Measurements from ENCODE around the gene NPAS2.
A peak's percentile ranks its signal among the peaks of the same experiment; 100 is the strongest.

NPAS2 gene

DNA sequence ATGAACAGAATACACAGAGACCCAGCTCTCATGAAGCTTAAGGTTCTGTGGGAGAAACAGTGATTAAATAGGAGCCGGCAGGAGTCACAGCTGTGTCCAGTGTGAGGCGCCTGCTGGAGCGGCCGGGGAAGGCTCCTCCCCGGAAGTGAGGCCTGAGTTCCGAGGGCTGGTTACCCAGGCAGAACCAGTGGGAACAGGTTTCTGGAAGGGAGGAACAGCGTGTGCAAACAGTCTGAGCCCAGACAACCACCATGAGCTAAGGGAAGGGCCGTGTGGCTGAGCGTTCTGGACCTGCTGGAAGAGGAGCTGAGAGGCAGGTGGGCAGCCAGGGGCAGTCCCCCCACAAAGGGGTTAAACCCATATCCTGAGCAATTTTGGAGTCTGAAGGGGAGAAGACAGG lies 26.0 kb upstream of the NPAS2 start:
- DNase-seq (ENCODE audit: low spot score): no peak

DNA sequence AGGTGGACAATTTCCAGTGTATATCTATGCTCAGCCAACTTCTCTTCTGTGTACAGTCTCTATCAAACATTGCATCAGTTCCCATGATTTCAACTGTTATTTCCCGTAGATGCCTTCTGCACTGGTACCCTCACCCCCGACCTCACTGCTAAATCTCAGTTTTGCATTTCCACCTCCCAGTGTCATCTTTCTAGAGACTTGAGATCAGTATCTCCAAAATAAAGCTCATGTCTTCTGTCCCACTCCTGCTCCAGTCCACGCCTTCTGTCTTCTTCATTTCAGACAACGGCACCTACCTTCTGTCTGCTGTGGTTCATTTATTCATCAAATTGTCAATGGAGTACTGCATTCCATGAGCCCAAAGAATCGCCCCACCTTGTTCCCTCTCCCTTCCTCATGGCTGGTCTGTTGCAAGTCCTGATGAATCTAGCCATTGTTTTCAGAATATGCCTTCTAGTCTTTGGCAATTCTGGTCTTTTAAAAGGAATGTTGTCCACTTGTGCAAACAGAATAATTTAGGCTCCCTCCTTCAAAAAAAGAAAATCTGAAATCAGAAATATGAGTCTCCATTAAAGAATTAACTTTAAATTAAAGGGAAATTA lies 23.3 kb upstream of the NPAS2 start:
- DNase-seq (ENCODE audit: low spot score): no peak

- DNase-seq (ENCODE audit: low spot score): no peak
These were observed 20.3 kb upstream of the NPAS2 start for GRCh38 chr2:100799686-100800085.

- DNase-seq (ENCODE audit: low spot score): no peak
These were observed 19.0 kb upstream of the NPAS2 start for GRCh38 chr2:100800915-100801314.

DNA sequence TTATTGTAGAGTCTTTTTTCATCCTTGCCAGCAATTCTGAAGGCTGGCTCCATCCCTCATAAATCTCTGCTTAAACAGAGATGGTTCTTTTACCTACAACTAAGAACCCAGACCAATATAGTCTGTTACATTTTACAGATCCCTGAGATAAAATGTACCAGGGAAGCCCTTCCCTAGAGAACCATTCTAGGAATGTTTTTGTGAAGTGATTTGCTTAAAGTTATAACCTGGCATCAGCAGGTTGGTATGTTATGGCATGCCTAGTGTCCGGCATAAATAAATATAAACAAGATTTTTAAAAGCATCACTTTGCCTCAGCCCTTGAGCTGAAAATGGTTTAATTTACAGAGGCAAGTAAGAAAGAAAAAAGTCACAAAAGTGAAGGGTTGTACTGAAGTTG lies 18.5 kb upstream of the NPAS2 start:
- no peak for DNase-seq (ENCODE audit: low spot score)

DNA sequence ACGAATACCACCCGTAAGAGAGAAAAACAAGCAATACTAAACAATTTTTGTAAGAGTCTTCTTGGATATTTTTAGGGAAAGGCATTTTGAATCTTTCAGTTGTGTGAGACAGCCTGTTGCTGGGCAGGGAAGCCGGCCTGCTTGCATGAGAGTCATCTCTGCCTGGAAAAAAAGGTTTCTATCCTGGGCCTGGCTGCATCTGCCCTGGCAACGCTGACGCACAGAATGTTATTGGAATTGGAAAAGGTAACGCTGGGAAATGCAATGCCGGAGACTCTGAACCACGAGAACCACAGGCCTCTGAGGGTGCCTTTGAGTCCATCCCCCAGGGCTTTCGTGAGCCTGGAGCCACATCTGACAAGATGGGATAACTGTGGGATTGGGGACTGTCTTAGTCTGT lies 17.9 kb upstream of the NPAS2 start:
- DNase-seq (ENCODE audit: low spot score): no peak

DNA sequence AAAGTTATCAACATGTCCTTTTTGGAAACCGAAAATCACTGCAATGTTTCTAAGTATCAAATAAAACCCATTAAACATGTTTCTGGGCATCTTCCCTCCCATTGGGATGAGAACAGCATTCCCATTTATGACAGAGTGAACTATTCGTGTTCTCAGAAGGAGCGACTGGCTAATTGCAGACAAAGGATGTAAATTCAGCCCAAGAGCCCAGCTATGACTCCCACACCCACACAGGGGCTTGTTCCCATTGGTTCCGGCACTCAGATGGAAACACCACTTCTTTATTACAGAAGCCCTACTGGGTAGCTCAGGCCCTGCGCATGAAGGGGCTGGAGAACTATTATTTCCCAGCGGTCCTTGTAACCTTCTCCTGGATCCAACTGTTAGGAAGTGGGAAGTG lies 16.6 kb upstream of the NPAS2 start:
- DNase-seq (ENCODE audit: low spot score): no peak

- DNase-seq (ENCODE audit: low spot score): no peak
These were observed 13.4 kb upstream of the NPAS2 start for GRCh38 chr2:100806550-100806949.

DNA sequence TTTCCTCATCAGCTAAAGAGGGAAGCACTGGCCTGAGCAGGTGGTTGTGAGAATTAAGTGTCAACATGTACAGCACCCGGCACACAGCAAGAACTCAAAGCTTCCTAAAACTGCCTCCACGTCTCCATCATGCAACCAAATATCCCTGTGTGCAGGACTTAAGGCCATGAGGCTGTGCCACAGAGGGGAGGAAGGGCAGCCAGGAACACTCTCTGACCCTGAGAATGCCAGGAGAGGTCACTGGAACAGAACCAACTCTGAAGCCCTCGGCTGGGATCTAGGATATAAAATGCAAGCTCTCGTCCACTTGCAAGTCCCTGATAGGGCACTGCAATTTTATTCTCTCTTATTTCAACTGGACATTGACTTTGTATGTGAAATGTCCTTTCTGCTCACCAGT lies 12.2 kb upstream of the NPAS2 start:
- DNase-seq (ENCODE audit: low spot score): no peak

DNA sequence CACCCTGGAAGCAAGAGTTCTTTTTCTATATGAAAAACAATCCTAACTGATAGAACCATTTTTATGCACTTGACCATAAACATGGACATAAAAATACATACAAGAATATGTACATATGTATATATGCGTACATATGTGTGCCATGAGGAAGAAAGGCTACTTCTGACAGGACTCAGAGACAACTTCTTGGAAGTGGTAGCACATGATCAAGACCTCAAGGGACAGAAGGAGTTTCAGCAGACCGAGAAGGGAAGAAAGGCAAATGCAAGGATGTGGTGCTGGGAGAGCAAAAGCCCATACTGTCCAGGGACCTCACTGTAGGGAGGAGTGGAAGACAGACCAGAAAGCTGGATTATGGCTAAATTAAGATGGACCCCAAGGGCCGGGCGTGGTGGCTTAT lies 11.4 kb upstream of the NPAS2 start:
- DNase-seq (ENCODE audit: low spot score): no peak

- no peak for DNase-seq (ENCODE audit: low spot score)
These were observed 10.4 kb upstream of the NPAS2 start for GRCh38 chr2:100809506-100809905.

DNA sequence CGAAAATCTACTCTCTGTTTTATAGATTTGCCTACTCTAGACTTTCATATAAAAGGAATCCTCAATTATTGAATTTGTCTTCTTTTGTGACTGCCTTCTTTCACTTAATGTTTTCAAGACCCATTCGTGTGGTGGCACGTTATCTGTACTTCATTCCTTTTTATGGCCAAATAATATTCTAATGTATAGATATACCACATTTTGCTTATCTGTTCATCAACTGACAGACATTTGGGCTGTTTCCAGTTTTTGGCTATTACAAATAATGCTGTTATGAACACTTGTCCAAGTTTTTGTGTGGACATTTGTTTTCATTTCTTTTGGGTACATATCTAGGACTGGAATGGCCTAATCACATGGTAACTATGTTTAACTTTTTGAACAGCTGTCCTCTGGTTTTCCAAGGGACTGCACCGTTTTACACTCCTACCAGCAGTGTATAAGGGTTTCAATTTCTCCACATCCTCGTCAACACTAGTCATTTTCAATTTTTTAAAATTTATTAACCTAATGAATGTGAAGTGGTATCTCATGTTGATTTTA lies 9.3 kb upstream of the NPAS2 start:
- no peak for DNase-seq (ENCODE audit: low spot score)

GRCh38 chr2:100812116-100812515 lies 7.8 kb upstream of the NPAS2 start:
- DNase-seq (ENCODE audit: low spot score): peak; percentile 15

DNA sequence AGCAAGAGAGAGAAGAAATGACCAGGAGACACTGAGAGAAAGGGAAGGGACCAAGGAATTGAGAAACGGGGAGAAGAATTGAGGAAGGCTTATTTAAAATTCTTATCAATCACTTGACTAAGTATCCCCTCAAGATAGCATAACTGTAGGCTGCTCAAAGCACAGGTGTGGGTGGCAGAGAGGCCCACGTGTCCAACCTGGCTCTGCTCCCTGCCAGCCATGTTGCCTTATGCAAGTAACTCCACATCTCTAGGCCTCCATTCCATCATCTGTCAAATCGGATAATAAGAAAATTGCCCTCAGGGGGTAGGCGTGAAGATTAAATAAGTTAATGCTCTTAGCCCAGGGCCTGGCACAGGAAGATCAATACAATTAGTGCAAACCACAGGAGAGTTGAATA lies 7.4 kb upstream of the NPAS2 start:
- no peak for DNase-seq (ENCODE audit: low spot score)

GRCh38 chr2:100813527-100813926 lies 6.4 kb upstream of the NPAS2 start:
- DNase-seq (ENCODE audit: low spot score): no peak

- no peak for DNase-seq (ENCODE audit: low spot score)
These were observed 5.9 kb upstream of the NPAS2 start for GRCh38 chr2:100814043-100814442.

GRCh38 chr2:100814453-100814852 lies 5.5 kb upstream of the NPAS2 start:
- no peak for DNase-seq (ENCODE audit: low spot score)

DNA sequence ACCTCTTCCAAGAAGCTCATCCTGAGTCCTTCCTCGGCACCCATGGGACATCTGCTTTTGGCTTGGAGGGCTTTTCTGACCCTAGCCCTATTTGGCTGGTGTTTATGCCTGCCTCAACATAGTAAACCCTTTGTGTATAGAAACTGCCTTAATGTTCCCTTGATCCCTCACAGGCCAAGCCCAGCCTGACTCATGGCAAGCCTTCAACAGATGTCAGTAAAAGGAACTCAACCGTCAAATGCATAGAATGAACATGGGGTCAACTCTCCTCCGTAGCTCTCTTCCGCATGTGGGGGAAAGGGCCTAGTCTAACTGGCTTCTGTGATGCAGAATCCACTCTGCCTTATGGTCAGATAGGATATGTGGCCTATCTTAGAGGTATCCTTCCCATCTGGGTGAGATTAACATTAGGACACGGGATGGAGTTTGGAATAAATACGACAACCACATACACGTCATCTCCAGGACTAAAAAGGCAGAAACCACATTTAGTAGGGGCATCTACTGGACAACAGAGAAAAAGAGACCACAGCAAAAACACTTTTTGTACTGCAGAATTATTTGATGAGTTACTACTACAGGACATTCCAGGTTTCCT lies 2.5 kb upstream of the NPAS2 start:
- no peak for DNase-seq (ENCODE audit: low spot score)

DNA sequence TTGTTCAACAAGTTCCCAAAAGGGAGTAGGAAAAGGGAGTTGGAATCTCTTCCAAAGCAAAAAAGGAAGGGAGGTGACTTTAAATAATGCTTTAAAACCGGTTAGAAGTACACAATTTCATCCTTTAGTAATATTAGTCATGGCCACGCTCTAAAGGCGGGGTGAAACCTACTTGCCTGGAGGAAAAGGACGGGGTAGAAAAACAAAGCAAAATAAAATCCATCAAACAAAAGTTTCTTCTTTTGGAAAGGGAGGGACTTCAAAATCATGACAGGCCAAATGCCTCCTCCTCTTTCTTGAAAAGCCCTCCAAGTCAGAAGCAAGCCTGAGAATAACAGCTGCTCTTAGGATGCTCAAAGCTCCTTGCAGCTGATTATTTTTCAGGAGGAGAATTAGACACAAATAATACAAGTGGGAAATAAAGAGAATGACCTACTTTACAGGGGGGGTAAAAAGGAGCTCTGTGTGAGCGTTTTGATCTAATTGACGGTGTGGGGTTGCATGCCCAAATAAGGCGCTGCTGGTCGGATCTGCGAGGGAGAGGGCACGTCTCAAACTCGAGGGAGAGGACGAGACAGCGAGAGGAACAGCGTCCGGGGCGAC lies 1.8 kb upstream of the NPAS2 start:
- no peak for DNase-seq (ENCODE audit: low spot score)

- no peak for DNase-seq (ENCODE audit: low spot score)
These were observed 1.2 kb upstream of the NPAS2 start for GRCh38 chr2:100818606-100819369.

GRCh38 chr2:100820273-100820522 lies 259 bp downstream of the NPAS2 start:
- DNase-seq (ENCODE audit: low spot score): no peak

DNA sequence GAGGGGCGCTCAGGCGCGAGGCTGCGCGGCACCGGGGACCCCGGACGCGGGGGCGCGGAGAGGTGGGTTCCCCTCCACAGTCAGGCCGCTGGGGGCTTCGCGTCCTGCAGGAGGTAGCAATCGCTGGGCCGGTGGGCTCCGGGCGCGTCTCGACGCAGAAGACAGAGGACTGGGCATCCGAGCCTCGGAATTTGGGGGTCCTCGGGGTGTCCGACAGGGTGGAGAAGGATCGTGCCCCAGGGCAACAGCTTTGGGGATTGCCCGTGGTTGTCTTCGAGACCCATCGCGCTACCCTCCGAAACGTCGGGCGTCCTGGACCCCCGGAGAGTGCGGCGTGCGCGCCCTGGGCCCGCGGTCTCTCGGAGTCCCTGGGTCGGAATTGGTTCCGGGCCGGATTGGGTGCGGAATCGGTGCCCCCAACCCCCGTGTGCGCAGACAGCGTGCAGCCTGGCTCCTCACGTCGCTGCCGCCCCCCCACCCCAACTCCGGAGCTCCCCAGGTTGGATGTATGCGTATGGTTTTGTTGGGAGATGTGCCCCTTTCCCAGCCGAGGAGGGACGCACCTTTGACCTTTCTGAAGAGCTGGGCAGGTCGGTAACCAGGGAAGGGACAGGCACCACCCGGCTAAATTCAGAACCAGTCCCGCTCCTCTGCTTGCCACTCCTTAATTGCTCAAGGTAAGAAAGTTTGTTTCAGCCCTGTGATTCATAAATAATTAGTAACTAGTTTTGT lies 750 bp downstream of the NPAS2 start:
- DNase-seq (ENCODE audit: low spot score): no peak

All from CD4-positive, alpha-beta T cell treated with Interleukin-6 at 100 ng/mL for 8 hours (primary cell).